Measurements from ENCODE around the gene SLC22A8.

SLC22A8 gene

GRCh38 chr11:62981743-62982142, 33.9 kb downstream of the SLC22A8 start:
- POLR2A ChIA-PET, result no interaction called here
- TF ChIP-seq CTCF (IDR thresholded peaks at IDR 0.05; ENCODE audit: control extremely low read depth, extremely low read depth, low read depth, missing control alignments), result no peak
- CTCF ChIA-PET, result interaction anchor here (0.9 kb wide), 1 partner anchor 11 kb away, joined by 3 read pairs; no protein-coding TSS in a partner anchor
- no peak for DNase-seq (ENCODE audit: extremely low spot score)

- no peak for TF ChIP-seq CTCF (IDR thresholded peaks at IDR 0.05; ENCODE audit: control extremely low read depth, extremely low read depth, low read depth, missing control alignments)
- POLR2A ChIA-PET, result no interaction called here
- CTCF ChIA-PET, result interaction anchor here (1.1 kb wide), 1 partner anchor 11 kb away, joined by 4 read pairs; no protein-coding TSS in a partner anchor
- DNase-seq (ENCODE audit: extremely low spot score), result no peak
Observed at GRCh38 chr11:62980133-62980760, 35.4 kb downstream of the SLC22A8 start.

- TF ChIP-seq CTCF (IDR thresholded peaks at IDR 0.05; ENCODE audit: control extremely low read depth, extremely low read depth, low read depth, missing control alignments), result no peak
- ChIA-PET CTCF (interaction anchor here (1.0 to 4.6 kb wide), 9 partner anchors 13 to 71 kb away, joined by 3 to 46 read pairs (median 4); no protein-coding TSS in a partner anchor), POLR2A (no interaction called here)
- no peak for DNase-seq (ENCODE audit: extremely low spot score)
Observed at GRCh38 chr11:62976109-62976508, 39.5 kb downstream of the SLC22A8 start.

GRCh38 chr11:62974848-62975522, 40.7 kb downstream of the SLC22A8 start:
- TF ChIP-seq CTCF (IDR thresholded peaks at IDR 0.05; ENCODE audit: control extremely low read depth, extremely low read depth, low read depth, missing control alignments), result peak; percentile 15
- ChIA-PET POLR2A (no interaction called here), CTCF (interaction anchor here (0.8 to 4.6 kb wide), 14 partner anchors 11 to 70 kb away, joined by 3 to 46 read pairs (median 4); no protein-coding TSS in a partner anchor)
- no peak for DNase-seq (ENCODE audit: extremely low spot score)

- CTCF ChIA-PET, result no interaction called here
- no peak for DNase-seq (ENCODE audit: extremely low spot score)
- POLR2A ChIA-PET, result no interaction called here
- no peak for TF ChIP-seq CTCF (IDR thresholded peaks at IDR 0.05; ENCODE audit: control extremely low read depth, extremely low read depth, low read depth, missing control alignments)
Observed at GRCh38 chr11:62965574-62965973, 50.1 kb downstream of the SLC22A8 start.

- ChIA-PET CTCF (interaction anchor here (1.4 kb wide), 1 partner anchor 13 kb away, joined by 4 read pairs; no protein-coding TSS in a partner anchor), POLR2A (no interaction called here)
- no peak for DNase-seq (ENCODE audit: extremely low spot score)
- TF ChIP-seq CTCF (IDR thresholded peaks at IDR 0.05; ENCODE audit: control extremely low read depth, extremely low read depth, low read depth, missing control alignments), result no peak
Observed at GRCh38 chr11:62962391-62962790, 53.2 kb downstream of the SLC22A8 start.

All from GM10248 (cell line).